ENCODE results near the gene MUL1.
"Not testable (repeated sequence)": the region's sequence is repeated elsewhere in the genome, so short reads cannot be mapped to it uniquely, and the experiment has no call there.

MUL1 gene

DNA sequence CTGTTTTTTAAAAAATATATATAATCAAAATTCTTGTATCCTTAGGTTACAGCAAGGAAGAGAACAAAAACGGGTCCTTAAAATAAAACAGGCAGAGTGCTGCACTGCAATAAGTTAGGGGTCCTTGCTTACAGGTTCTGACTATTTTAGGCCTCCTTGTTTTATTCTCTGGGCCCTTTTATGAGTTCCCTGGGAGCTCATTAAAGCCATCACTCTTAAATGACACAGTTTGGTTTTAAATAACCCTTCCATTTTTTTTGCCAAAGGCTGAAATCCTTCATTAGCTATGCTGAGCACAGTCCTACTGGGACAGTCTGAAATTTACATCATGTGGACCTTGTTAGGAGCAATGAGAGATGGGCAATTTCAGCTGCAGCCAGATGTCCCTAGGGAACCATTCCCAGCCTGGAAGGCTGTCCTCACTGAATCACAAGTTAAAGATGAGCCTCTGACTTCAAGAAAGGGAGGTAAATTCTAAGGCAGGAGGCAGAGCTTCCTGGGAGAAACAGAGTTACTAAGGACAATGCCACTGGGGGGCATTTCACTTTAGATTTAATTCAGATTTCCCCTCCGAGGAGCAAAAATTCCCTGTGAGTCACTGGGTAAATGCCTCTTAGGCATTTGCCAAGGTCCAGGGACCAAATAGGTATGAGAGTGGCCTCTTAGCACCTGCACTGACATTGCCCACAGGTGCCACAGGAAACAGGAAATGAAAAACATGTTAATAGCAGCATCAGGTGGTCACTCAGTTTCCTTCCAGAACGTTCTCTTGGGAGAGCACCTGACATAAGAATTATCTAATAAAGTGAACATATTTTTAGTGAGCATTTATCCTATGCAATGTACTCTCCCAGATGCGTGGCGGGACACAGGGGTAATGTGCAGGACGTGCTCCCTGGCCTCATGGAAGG, 3.8 kb upstream of the MUL1 start:
- DNase-seq: no peak

DNA sequence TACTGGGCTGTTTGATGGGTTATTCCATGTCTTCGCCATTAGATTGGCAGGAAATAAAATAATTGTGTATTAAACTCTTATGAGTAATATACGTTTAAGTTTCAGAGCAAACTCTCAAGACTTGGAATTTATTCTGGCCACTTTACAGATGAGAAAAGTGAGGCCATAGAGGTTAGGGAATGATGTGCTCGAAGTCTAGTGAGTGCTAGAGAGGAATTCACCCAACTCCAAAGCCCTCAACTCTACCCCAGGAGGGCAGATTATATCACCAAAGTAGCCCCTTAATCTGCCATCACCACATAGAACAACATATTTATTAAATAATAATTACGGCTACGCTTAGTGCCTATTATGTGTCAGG, 440 bp upstream of the MUL1 start:
- no peak for DNase-seq

DNA sequence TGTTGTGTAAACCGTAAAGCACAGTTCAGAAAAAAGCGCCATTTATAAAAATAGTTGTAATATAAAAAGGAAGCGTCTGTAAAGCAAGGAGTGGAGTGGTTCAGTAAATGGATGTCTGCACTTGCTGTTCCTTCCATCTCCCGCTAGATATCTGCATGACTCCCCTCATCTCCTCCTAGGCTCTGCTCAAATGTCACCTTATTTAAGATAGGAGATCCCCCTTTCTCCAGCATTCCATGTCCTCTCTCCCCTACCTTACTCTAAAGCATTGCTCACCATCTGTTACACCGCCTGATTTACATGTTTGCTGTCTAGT, 745 bp downstream of the MUL1 start:
- no peak for DNase-seq

DNA sequence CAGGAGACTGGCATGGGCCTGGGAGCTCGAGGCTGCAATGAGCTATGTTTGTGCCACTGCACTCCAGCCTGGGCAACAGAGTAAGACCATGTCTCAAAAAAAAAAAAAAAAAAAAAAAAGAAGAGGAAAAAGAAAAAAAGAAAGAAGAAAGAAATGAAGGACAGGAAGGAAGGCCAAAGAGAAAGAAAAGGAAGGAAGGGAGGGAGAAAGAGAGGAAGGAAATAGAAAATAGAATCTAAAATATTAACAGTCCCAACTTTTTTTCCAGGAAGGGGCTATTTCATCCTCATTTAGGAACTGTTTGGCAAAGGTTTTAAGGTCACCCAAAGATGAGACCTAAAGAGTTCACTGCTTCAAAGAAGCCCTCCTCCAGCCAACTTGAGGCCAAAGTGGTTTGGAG, 2.5 kb downstream of the MUL1 start:
- DNase-seq: no peak

DNA sequence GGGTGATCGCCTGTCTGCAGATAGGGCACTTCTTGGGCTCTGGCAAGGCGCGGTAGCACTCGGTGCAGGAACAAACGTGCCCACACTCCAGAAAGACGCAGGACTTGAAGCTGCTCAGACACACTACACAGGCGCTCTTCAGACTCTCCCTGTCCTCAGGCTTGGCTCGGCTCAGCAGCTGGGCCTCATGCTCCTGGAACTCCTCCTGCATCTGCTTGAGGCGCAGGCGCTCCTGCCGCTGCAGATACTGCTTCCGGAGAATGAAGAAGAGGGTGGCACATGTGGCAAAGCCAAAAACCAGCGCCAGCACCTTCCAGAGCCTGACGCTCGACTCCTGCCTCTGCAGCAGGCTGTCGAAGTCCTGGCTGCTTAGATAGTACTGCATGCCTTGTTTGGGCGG, 7.2 kb downstream of the MUL1 start:
- DNase-seq: no peak

DNA sequence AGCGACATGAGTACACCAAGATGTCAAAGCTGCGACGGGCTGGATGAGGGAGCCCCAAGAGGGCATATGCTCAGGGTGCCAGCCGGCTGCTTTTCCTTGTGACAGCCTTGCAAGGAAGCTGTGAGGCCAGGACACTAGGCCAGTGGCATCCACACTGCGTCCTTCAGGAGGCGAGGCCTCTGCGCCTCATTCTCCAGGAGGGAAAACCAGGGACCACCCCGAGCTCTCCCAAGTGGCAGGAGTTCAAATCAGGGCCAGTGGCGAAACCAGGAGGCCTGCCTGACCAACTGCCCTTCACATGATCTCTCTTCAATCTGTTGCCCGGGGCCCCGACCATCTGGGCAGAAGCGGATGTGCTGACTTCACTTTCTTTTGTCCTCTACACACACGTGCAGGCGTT, 8.2 kb downstream of the MUL1 start:
- no peak for DNase-seq

DNA sequence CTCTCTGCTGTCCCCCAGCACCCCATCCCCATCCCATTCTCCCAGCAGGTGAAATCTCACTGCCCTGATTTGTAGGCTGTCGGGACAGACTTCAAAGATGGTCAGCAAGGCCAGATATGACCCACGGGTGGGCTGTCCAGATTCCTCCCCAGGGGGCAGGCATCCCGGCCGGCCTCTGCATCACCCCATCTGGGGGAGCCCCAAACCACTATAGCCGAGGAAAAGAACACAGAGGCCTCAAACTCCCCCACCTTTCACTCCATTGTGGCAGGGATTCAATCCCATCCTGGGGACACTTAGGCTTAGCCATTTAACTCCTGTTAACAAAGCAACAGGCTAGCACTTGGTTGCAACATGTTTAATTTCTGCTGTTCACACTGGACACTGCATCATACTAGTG, 8.8 kb downstream of the MUL1 start:
- no peak for DNase-seq

DNA sequence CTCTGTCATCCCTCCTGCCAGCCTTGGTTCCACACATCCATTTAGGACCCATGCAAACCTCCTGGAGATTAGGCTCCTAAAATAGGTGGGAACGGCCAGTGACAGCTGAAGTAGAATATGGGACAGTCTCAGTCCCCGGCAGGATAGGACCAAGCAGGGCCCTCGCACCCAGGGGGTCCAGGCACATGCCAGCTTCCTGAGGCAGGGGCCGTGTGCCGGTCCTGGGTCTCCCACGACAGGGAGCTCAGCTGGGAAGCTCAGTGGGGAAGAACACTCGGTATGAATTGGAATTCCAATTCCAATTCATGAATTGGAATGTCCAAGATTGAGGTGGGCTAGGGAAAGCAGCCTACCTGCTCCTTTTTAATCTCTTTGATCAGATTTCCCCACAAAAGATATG, 9.8 kb downstream of the MUL1 start:
- no peak for DNase-seq

DNA sequence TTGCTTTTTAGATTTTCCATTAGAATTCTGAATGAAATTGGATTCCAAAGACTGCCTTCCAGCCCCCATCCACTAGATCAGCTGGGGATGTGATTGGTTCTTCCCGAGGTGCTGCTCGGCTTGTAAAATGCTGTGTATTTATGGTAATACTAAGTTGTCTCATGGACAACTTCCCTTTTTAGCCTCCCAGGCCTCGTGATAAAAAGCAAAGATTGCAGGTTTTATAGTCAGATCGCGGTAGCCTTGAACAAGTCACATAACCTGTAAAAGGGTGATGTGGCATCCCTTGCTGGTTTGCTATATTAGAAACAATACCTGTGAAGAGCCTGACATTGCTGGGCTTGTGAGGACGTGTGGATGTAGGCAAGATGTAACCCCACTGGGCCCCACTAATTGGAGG, 10.4 kb downstream of the MUL1 start:
- DNase-seq: no peak

DNA sequence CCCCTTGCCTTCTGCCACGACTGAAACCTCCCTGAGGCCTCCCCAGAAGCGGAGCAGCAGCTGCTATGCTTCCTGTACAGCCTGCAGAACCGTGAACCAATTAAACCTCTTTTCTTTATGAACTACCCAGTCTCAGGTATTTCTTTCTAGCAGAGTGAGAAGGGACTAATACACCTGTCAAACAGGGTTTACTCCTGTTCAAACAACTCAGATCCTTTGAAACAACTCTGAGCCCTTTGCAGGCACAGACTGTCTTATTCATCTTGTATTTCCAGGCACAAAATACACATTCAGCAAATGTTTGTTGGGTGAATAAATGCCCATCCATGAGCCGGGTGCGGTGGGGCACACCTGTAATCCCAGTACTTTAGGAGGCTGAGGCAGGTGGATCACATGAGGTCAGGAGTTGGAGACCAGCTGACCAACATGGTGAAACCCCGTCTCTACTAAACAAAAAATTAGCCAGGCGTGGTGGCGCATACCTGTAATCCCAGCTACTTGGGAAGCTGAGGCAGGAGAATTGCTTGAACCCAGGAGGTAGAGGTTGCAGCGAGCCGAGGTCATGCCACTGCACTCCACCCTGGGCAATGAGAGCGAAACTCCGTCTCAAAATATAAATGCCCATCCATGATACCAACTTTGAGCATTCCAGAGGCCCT, 11.1 kb downstream of the MUL1 start:
- DNase-seq: not testable (repeated sequence)

DNA sequence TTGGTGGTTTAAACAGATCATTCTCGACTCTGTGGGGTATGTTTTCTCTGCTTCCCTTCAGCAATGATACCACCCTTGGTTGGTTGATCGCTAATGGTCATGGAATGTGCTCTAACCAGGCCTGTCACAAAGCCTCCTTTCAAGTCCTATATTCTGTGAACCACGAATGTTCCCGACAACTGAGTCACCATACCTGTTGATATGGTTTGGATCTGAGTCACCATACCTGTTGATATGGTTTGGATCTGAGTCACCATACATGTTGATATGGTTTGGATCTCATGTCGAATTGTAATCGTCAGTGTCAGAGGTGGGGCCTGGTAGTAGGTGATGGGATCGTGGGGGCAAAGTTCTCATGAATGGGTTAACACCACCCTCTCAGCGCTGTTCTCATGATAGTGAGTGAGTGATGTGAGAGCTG, 11.7 kb downstream of the MUL1 start:
- no peak for DNase-seq

DNA sequence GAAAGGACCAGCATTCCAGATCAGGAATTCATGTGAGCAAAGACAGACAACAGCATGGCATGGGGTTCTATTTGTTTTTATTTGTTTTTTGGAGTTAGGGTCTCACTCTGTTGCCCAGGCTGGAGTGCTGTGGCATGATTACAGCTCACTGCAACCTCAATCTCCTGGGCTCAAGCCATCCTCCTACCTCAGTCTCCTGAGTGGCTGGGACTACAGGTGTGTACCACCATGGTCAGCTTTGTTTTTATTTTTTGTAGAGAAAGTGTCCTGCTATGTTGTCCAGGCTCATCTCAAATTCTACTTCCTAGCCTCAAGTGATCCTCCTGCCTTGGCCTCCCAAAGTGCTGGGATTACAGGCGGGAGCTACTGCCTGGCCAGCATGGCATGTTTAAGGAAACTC, 12.3 kb downstream of the MUL1 start:
- no peak for DNase-seq

DNA sequence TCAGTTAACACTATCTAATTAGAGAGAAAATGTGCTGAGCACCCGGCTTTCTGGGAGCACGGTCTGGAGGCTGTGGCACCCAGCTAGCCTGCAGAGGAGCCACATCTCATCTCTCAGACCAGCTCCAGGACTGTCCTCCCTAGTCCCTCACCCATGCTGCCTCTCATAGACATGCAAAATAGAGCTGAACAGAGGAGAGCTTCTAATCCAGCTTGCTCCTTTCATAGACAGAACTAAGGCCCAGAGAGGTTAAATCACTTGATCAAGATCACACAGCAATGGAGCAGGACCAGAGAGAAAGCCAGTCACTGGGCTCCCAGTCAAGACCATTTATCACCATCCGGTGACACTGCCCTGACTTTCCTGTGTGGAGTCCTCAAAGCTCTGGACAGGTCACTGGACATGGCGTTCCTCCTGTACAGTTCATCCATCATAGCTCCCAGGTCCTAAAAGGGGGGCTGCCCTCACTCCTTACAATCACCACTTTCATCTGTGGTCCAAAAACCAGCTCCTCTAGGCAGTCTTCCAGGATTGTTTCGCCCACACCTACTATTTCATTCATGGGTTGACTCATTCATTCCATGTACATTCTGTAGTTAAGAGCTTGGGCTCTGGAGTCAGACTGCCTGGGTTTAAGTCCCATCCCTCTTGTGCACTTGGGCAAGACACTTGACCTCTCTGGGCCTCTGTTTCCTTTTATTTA, 13.2 kb downstream of the MUL1 start:
- peak; percentile 42 for DNase-seq

DNA sequence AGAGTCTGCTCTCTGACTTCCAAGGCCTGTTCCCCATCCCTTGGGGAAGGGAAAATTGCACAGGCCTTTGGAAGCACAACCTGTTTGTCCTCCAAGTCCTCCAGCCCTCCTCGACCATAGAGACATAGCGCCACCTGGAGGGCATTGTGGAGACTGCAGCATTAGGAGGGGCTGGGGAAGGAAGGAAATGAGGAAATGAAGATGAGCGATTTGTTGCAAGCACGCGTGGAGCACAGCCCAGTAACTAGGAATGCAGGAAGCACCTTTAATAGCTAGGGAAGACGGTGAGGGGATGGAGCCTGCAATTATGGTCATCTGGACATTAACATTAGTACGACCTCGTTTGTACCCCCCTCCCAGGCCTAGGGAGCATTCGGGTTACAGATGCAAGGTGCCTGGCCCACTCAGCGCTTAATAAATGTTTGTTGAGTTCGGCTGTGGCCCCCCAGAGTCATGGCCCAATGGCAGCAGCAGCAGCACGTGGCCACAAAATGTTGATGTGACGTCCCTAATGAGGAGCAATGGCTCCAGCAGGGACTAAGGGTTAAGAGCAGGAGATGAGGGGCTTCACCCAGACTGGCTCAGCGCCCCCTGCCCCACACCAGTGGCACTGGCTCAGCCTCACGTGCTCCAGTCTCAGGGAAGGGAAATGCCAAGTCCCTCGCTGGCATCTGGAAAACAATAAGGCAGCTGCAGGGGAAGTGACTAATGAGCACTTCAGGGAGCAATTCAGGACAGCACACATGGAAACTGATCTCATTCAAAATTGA, 13.9 kb downstream of the MUL1 start:
- peak; percentile 64 for DNase-seq

DNA sequence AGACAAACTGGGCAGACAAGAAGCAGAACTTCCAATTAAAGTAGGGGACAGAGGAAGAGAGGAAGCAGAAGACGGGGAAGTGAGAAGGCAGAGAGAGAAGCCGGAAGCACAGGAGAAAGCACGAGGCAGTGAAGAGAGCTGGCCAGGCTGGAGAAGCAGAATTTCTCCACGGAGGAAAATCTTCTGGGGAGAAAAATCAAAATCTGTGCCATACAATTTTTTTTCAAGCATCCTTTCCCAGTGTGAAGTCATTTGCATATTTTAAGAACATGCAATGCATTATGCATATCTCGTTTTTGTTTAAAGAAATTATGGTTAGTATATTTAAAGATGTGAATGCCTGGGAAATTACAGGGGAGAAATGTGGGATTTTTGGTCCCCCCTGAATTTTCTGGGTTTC, 14.6 kb downstream of the MUL1 start:
- no peak for DNase-seq

DNA sequence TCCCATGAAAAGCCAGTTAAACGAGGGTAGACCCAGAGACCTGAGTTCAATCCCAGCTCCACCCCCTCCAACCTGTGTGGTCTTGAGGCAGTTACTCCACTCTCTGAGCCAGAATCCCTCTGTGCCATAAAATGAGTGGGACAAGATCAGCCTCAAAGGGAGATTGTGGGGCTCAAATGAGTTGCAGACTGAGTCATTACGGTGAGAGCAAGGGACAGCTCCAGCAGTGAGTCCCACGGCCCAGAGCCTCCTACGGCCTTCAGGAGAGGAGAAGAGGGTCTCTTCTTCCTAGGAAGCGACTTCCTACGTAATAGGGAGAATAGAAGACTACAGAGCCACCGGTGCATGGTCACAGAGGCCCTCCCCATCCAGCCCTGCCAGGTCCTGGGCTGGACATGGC, 15.2 kb downstream of the MUL1 start:
- DNase-seq: no peak

DNA sequence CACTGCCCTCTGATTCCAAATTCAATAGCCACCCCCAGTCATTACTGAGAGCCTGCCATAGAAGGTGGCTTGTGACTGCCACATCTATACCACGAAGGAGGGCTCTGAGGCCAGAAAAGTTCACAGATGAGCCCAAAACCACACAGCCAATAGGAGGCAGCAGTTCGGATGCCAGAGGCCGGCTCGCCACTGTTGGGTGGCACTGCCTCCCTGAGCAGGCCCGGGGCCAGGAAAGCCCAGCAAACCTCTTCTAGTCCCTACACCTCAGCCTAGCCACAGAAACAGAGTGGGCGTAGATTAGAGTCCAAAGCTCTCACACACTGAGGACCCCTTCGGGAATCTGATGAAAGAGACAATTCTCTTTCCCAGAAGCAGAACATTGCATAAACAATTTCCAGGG, 16.1 kb downstream of the MUL1 start:
- DNase-seq: no peak

DNA sequence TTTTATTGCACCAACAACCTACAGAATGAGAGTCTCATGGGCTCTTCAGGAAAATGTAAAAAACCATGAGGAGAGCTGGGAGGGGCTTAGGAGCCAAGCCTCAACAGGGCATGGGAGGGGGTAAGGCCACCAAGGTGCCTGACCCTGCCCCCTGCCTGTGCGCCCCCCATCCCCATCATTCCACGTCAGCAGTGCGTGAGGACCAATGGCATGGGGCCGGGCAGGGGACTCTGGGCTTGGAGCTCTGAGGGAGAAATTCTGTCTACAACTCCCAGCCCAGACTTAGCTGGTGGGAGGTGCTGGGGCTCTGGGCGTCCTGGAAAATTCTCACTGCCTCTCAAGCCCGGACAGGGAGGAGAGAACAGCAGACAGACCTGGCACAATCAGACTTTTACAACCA, 16.8 kb downstream of the MUL1 start:
- DNase-seq: no peak

DNA sequence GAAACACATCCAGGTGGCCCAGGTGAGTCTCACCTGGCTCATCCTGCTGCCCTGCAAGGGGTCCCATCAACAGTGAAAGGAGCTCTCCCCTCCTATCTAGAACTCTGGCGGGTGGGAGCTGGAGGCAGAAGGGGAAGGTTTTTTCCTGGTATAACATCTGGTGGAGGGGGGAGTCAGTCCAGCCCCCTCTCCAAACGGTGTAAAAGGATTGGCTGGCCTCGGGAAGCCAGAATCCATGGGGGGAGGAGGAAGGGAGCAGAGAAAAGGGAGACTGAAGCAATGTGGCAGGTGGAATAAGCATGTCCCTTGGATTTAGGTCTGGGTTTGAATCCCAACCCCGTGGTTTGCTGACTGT, 20.7 kb downstream of the MUL1 start:
- no peak for DNase-seq

DNA sequence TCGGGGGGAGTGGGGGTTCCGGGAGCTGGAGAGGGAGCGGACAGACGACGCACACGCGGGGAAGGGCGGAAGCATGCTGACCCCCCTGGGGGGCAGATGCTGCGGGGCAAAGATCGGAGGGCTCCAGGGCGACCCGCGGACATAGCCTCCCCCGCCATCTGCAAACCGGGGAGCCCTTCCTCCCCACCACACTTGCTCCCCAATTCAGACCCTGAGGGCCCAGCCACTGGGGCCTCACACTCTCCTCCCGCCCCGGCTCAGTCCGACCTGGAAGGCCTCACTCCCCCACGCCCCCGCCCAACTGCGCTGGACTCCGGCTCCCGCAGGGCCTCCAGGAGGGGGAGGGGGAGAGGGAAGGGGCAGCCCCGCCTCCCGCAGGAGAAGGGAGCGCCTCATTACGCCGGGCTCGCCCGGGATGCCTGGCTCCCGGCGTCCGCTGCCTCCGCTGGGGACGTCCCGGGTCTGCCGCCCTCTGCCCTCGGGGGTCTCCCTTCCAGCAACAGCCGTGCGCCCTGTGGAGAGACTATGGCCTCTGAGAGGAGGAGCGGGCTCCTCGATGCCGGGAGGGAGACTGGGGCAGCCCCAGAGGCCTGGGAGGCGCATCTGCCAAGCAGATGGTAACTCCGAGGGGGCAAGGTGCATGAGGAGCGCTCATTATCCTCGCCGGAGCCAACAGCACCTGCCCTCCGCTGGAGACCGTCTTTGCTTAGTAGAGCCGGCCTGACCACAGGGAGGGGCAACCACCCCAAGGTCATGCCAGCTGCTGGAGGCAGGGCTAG, 21.3 kb downstream of the MUL1 start:
- DNase-seq: no peak

DNA sequence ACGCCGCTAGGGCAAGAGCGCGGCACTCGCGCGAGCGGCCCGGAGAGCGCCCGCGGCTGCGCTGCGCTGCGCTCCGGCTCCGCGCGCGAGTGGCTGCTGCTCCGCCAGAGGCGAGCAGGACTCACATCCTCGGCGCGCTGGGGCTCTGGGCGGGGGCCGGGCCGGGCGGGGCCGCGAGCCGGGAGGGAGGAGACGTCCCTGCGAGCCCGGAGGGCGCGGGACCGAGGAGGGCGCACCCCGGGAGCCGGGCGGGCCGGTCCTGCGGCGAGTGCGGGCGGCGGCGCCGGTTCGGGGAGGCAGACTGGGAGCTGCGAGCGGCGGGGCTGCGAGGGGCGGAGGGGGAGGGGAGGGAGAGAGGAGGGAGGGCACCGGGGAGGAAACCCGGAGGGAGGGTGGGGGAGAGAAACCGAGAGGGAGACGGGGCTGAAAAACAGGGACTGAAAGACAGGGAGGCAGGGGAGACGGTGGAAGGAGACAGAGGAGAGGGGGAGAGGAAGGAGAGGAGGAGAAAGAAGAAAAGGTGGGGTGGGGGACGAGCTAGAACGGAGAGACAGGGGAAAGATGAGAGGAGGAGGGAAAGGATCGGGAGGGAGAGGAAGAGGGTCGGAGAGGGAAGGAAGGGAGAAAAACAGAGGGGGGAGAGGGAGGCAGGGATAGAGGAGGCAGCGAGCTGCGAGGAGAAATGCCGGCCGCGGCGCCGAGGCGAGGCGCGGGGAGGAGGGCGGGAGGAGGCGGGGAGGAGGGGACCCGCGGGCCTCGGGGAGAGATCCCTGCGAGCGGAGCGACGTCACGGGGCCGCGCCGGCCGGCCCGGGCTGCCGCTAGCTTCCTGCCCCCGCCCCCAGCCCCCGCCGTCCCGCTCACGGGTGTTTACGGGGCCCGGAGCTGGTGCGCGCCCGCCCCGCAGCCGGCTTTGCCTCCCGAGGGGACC, 22.2 kb downstream of the MUL1 start, which contains the start of gene CAMK2N1:
Gene CAMK2N1, minus strand, starts transcription at position 684 of the 930 bp plus-strand sequence. CDS start 831 bp downstream, outside the sequence.
- DNase-seq: no peak

Measured in amniotic stem cell (primary cell).